HG03066 (cell line): ENCODE results near the gene CNTN5.

Source experiments
- ATAC-seq: cut with Tn5 transposase; IDR thresholded peaks from one replicate; pipeline ENCODE4 v1.9.1; 2021; ENCODE audit warnings: low read depth; ENCODE audit not compliant: unreplicated experiment

CNTN5 gene

DNA sequence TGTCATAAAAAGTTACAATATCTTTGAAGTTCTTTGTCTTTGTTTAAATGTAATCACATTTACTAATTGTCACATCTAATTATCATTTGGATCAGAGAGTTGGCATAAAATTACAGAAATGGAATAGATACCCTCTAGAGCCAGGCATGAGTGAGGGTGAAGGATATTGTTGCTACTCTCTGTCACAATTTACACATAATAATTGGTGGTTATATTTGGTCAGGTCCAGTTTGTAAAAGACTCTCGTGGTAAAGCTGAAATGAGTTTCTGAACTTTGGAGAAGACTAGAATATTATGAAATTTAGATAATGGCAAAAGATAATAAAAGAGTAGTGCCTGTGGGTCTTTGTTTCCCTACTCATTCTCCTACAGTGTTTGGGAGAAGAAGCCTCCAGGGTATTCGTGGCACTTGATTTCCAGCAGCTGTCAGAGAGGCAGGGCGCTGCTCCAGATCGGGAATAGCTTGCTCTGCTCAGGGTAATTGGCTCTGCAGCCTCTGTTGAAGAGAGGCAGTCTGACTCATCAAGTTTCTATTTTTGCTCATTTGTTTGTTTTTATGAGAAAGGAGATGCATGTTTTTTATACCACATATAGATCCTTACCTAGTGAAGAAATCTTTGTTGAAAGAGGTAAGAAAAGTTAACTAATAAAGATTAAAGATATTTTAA, 349.9 kb downstream of the CNTN5 start:
- ATAC-seq, result no peak

DNA sequence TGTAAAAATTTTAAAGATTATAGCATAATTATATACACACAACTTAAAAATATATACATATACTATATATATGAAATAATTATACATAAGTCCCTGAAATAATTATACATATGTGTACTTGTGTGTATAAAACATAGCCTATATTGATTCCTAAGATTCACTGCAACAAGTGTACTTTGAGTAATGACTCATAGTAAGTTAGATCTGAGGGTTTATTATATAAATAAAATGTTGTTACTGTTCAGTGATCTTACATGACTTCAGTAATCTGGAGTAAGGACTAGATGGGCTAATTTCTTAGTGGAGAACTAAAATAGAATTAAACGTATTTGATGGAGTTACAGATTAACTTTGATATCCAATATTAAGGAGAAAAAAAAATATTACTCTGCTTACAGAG, 350.5 kb downstream of the CNTN5 start:
- ATAC-seq, result no peak

DNA sequence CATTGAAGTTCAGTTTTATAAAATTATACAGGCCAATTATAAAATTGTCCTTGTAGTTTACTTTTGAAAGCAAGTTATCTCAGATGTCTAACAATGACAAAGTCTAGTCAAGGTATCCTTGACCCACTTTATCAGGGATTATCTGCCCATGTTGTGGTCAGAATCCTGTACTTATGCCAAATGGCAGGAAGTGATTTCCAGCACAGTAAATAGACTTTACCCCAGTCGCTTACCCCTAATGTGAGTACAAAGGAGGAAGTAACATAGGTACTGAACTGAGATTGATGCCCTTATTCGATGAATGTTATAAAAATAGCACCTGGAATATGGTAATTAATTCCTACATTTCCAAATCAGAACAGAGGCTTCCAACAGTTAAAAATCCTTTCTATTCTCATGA, 355.7 kb downstream of the CNTN5 start:
- no peak for ATAC-seq

DNA sequence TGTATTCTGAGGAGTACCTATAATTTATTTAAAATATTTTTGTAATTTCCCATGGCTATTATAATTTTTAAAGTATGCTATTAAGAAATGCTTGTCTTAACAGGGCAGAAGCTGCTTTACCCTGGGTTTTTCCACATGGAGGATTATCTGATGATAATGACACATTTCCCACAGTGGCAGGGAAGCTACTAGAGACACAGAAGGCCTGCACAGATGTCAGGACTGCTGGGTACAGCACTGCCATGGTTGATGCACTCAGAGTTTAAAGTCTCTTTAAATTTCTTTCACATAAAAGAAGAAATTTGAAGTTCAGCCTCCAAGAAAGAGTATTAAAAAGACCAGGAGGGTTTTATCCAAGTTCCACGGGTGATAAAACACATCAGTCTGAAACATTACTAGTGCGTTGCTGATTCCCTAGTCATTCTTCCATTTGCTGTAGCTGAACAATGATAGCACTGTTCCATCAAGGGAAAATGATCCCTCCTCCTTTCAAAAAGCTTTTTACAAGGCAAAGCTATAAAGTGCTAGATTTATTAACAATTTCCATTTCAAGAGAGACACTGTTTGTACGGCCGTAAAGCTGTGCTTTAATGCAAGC, 363.0 kb downstream of the CNTN5 start:
- no peak for ATAC-seq

DNA sequence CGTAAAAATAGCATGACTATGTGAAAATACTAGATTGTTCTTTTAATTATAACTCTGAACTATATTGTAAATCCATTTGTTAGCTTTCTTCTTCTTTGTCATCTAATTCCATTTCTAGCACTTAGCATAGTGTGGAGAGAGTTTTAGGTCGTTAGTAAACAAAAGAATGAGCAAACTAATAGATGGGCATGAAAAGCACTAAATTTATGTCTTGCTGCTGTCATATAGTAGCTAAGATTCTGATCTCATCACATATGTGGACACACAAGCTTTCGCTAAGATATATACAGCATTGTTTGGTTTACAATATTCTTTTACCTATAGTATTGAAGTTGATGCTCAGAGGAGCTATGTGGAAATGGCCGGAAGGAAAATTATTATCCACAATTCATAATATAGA, 370.5 kb downstream of the CNTN5 start:
- ATAC-seq, result no peak

DNA sequence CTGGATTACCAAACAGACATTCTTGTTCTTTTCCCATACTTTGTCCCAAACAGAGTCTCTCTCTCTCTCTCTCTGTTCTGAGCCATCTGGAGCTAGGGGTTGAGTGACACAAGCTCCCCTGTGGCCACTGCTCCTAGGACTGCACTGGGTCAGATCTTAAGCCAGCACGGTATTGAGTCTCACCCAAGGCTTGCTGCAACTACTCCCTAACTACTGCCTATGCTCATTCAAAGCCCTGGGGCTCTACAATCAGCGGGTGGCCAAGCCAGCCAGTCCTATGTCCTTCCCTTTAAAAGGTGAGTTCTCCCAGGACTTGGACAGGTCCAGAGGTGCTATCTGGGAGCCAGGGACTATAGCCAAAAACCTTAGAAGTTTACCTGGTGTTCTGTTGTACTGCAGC, 385.6 kb downstream of the CNTN5 start:
- ATAC-seq, result no peak

DNA sequence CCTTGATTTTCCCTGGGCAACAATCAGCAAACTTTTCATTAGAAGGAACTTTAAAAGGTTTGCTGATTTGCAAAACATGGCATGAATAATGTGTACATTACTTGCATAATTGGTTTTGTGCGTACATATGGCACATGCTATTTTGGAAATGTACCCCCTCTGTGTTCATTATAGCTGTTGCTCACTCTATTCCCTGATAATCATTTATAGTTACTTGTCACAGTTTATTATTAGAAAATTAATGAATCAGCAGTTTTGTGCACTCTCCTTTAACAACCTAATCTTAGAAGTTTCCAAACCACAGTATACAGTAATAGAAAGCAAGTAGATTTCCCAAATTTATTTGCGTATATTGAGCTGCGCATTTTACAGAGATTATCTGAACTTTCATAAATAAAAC, 389.9 kb downstream of the CNTN5 start:
- ATAC-seq, result no peak

DNA sequence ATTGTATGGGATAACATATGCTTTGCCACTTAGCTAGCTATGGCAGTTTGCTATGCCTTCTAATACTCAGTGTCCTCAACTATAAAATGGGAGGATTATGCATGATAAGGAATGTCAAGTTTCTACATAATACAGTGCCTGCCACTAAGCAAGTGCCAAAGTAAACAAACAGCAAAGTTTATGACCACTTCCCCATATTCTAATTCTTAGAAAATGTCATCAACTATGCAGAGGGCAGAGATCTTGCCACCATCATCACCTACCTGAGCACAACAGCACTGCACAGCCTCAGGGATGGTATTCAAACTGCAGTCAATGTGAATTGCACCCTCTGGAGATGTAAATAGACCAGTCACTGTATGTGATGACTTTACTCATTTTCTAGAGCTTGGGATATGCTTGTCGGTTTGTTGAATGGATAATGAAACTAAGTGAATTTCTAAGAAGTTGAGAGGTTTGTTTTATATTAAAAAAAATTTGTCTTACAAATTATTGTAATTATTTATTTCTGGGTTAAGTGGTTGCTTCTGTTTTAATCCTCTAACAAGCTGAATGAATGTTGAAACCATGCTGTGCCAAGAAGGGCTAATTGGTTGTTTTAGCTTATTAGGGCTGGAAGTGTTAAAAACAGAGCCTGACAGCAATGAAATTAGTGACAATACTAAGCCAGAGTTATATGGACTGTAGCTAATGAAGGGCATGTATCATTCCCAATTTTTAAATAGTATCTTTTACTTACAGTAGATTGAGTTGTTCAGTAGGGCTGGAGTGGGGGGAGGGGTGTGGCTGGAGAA, 398.4 kb downstream of the CNTN5 start:
- no peak for ATAC-seq

DNA sequence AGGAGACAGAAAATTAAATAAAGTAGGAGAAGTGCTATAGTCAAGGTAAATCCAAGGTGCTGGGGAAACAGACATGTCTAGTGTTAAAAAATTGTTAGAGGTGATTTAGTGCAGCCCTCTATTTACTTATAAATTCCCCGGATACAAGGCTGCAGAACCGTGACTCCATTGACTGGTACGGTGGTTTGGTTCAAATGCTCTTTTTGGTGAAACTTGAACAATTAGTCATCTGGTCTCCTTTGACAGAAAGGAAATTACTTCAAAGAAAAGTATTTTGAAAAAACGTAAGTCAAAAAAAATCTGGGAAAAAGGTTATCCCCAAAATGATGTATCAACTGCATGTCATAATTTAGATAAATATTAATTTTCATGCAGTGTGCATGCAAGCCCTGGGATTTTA, 399.2 kb downstream of the CNTN5 start:
- no peak for ATAC-seq

DNA sequence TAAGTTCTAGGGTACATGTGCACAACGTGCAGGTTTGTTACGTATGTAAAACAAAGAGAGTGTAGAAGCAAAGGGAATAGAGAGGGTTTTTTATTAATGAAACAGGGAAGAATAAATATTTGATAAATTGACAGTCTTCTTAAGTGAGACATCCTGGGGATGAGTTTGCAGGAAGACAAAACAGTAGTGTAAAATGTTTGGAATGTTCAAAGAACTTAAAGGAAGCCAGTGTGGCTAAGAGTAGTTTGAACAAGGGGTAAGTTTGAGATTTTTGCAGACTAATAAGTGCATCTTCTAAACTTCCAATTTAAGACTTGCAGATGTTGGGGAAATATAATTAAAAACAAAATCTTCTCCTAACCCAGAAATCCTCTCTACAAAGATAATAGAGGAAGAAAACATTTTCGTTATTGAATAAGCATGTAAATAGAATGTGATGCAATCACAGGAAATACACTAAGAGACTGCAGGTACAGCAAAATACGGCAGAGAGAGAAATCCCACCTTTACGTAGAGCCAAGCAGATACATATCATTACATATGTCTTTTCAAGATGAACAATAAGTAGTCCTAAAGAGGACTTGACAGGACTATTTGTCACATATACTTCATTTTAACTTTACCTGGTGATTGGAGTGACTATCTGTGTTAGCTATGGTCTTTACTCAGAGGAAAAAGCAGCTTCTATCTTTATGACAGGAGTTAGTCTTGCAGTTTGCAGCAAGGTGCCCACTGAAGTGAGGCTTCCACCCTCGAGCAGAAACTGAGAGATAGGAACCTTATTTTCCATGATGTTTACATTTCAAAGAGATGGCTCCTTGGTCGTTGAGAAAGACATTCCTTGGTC, 402.1 kb downstream of the CNTN5 start:
- ATAC-seq, result no peak

DNA sequence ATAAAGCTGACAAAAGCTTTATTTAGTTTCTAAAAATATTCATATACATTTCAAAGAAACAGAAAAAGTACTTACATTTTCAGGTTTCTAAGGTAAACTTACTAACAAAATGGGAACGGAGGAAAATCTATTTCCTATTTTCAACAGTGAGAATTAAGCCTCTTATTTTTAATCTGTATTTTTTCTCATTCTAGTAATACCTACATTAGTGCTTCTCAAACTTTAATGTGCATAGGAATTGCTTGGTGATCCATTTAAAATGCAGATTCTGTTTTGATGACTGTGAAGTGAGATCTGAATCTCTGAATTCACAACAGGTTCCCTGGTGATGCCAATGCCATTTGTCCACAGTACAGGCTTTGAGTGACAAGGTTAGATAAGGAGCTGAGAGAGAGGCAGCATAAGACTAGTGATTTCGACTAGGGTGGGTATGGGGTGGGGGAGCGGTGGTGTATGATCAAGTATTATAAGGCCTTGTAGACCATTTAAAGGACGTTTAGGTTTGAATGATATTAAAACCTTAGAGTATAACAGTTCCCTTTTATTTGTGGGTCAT, 402.8 kb downstream of the CNTN5 start:
- no peak for ATAC-seq

DNA sequence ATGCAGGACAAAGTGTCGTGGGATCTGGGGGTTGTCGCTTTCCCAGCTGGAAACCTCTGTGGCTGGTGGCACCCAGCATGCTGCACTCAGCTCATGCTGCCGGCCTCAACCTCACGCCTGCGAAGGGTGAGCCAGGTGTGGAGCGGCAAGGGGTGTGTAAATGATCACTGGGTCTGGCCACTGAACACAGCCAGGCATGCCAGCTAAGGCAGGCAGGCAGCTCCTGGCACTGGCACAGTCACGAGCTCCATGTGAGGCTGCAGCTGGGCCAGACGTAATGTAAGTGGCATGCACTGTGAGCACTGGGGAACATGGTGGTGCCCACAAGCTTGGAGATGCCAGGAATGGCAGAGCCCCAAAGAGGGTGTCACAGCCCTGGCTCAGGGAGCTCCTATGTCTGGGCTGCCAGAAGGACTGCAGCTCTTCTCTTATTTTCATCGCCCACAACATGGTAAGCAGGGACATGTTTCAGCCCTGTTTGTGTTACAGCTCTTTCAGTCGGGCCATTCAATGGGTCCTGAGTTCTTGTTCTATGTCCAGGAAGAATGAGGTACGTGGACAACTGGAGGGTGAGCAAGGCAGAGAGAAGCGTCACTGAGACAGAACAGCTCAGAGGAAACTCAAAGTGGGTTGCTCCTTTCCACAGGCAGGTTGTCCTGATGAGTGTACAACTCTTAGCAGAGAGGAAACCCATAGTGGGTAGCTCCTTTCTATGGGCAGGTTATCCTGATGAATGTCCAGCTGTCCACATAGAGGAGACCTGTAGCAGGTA, 403.8 kb downstream of the CNTN5 start:
- ATAC-seq, result no peak

DNA sequence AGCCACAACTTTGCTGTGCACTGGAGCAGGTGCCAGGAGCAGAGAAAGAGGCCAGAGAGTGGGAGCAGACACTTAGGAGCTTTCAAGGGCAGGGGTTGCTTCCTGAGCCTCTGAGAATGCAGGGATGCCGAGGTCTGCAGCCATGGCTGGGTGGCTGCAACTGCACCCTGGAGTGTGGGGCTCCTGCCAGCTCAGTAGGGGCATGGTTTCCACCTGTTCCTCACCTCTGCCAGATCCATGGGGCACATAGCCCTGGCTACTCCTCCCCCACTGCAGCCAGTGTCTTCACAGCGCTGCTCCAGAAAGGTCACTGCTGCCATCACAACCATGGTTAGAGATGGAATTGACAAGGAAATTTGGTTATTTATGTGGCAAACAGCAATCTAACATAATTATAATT, 404.8 kb downstream of the CNTN5 start:
- no peak for ATAC-seq

DNA sequence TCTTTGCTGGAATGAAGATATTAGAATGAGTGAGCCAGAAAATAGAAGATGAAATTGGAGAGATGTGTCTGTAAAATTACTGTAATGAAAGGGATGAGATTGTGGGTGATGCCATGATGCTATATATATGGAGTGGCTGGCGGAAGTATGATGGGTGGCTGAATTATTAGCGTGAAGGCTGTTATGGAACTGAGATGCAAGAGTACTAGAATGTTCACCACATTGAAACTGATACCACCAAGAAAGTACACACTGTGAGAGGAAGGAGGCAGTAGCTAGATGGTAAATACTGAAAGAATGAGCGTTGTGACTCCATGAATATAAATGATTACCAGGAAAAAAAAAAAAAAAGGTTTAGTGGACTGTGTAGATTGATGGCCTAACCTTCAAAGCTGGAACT, 411.9 kb downstream of the CNTN5 start:
- no peak for ATAC-seq

DNA sequence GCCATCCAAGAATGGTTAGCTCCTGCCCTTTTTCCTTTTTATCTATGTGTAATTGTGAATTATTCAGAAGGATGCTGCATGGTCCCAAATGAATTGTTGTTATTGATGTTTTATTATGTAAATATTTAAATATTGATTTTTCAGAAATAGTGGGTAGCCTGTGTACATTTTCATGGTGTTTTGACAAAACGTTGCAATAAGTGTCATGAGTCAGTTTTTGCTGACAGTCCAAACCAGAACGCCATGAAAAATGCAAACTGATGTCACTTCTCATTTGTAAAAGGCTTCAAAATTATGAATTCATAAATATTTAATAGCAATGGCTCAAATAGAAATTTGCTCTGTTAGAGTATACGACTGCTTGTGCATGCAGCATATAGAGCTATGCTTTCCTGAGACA, 422.5 kb downstream of the CNTN5 start:
- ATAC-seq, result no peak

DNA sequence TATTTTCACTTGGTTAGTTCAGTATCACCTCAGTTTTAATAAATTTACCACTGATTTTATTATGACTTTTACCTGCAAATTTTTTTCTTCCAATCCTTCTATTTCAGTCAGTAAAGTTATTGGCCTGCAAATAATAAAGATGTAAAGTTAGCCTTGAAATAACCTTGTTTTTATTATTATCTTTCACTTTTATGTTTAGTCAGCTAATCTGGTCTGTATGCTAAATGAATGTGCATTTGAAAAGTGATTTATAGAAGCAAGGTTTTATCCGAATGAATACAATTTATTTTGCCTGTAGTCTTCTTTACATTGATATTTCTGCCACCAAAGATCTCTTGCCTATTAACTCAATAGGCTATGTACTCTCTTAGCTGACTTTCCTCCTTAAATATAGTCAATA, 425.7 kb downstream of the CNTN5 start:
- ATAC-seq, result no peak

DNA sequence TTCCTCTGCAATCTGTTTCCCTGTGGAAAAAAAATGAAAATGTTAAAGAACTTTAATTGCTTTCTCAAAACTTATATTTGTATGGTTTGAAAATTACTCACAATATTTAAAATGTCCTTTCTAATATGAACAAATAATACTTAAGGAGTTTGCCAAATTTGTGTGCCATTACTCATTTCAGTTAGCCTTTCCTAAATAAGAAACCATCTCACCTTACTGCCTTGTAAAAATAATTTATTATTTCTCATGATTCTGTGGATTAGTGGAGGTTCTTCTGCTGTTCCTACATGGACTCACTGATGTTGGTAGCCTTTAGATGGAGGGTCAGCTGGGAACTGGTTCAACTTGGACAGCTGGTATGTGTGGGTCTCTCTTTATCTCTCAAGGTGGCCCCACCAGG, 428.6 kb downstream of the CNTN5 start:
- ATAC-seq, result no peak

DNA sequence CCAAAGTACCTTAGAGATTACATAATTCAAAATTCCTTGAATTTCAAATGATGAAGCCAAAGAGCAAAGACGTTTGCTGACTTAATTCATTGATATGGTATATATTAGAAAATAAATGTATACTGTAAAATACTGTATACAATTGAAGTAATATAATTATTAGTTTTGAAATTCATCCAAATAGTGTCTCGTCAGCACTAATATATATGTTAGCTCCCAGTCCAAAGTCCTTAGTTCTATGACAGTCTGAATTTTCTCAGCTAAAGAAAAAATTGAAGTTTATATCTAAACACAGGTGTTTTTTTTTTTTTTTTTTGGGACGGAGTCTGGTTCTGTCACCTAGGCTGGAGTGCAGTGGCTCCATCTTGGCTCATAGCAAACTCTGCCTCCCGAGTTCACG, 431.3 kb downstream of the CNTN5 start:
- ATAC-seq, result no peak

DNA sequence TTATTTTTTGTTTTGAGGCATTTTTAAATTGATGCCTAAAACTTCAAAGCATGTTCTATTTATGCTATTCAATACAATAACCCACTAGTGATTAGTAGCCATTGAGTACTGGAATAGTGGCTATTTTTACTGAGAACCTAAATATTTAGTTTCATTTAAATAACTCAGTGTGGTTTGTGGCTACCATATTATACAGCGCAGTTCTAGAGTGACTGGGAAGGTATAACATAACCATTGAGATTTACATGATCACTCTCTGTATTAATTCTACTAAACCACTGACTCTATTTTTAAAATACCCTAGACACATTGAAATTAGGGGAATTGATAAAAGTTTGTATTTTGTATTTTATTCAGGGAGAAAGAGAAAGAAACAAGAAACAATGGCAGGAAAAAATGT, 441.2 kb downstream of the CNTN5 start:
- ATAC-seq, result no peak

DNA sequence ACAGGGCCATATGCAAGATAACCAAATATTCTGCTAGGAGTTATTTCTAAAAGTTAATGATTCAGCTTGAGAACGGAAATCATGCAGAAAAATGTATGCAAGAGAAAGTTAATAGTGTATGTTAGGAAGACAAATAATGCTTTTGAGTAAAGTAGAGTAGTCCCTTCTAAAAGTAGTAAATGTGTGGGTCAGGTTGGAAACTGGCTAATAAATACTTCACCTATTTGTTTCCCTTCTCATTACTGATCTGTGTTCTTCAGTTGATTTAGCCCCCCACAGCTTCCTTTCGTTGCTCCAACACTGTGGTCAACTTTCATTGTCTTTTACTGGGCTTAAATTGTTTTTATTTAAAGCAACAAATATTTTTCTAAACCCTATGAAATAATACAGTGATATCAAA, 444.2 kb downstream of the CNTN5 start:
- ATAC-seq, result no peak
